Lower leg skin (tissue), 4 donors: ENCODE measurements around the gene COX6A2. TPM values are rescaled to one million over a fixed set of nuclear protein-coding genes. Genes with fewer than 3 reads are reported as not detected.

ENCODE experiments used
- DNase-seq, 2 donors: peaks; one replicate each; pipeline ENCODE4 v3.0.0-alpha.2; 2019; ENCODE audit warnings: low spot score in 2 of 2
- H3K4me3 ChIP-seq: fragments of 200-600 bp; sonication (generic); 2 replicates; pipeline ENCODE4 v1.5.1; 2017; ENCODE audit warnings: mild to moderate bottlenecking, low read depth; ENCODE audit not compliant: poor library complexity, severe bottlenecking
- POLR2A ChIP-seq, 2 donors: fragments of 450-650 bp; IDR thresholded peaks; one replicate each; pipeline ENCODE4 v1.6.1; 2016 to 2017; ENCODE audit warnings: antibody characterized with exemption in 2 of 2, mild to moderate bottlenecking in 1 of 2, moderate library complexity in 1 of 2
- WGBS, 2 donors: methylation state at CpG; one replicate each; pipeline ENCODE4 v1.1.5; 2018; 5-methylcytosine and 5-hydroxymethylcytosine counted together
- intact Hi-C: fragments of 100-400 bp; cut with DNase I; formaldehyde crosslinking; loops from one replicate; pipeline ENCODE4 v1.15.0; 2023; ENCODE audit warnings: low total_unique reads
- total RNA-seq, 4 donors: library from RNA; depleted of rRNA; stranded (reverse); fragments of >200 nt; gene quantifications; one replicate each; pipeline ENCODE4 v1.1.0, GENCODE V29; 2016
- TF ChIP-seq, protein P1 (sequence below), 3 donors: fragments of 450-650 bp; IDR thresholded peaks; one replicate each; pipeline ENCODE4 v1.5.1; 2016; ENCODE audit warnings: antibody characterized with exemption in 3 of 3, mild to moderate bottlenecking in 3 of 3, moderate library complexity in 2 of 3

The COX6A2 gene
- not detected for total RNA-seq

DNA sequence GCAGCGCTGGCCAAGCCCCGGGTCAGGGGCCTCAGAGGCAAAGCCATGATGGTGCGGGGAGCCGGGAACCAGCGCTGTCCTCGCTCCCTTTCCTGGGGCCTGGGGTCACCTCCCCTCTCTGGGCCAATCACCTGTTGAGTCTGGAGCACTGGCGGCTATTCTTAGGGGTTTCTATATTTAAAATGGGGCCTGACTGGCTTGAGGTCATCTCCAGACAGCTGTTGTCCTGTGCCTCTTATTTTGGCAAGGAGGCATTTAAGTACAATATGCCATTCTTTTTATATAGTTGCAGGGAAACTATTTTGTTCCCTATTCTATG is at the start of gene COX6A2:
Gene COX6A2 (minus strand): TSS at position 82 of the 319 bp plus-strand sequence. CDS start 35 bp downstream, at position 47.
- no peak within 1 kb of the TSS for H3K4me3 ChIP-seq
- TF ChIP-seq, protein P1, sequence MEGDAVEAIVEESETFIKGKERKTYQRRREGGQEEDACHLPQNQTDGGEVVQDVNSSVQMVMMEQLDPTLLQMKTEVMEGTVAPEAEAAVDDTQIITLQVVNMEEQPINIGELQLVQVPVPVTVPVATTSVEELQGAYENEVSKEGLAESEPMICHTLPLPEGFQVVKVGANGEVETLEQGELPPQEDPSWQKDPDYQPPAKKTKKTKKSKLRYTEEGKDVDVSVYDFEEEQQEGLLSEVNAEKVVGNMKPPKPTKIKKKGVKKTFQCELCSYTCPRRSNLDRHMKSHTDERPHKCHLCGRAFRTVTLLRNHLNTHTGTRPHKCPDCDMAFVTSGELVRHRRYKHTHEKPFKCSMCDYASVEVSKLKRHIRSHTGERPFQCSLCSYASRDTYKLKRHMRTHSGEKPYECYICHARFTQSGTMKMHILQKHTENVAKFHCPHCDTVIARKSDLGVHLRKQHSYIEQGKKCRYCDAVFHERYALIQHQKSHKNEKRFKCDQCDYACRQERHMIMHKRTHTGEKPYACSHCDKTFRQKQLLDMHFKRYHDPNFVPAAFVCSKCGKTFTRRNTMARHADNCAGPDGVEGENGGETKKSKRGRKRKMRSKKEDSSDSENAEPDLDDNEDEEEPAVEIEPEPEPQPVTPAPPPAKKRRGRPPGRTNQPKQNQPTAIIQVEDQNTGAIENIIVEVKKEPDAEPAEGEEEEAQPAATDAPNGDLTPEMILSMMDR (IDR thresholded peaks at IDR 0.05): no peak
- no peak for TF ChIP-seq POLR2A (IDR thresholded peaks at IDR 0.05)
- 58 to 60% methylated on average over 1 to 2 of the region's 7 CpGs for WGBS, 2 donors
- DNase-seq: no peak
- intact Hi-C loops: no loop called here

DNA sequence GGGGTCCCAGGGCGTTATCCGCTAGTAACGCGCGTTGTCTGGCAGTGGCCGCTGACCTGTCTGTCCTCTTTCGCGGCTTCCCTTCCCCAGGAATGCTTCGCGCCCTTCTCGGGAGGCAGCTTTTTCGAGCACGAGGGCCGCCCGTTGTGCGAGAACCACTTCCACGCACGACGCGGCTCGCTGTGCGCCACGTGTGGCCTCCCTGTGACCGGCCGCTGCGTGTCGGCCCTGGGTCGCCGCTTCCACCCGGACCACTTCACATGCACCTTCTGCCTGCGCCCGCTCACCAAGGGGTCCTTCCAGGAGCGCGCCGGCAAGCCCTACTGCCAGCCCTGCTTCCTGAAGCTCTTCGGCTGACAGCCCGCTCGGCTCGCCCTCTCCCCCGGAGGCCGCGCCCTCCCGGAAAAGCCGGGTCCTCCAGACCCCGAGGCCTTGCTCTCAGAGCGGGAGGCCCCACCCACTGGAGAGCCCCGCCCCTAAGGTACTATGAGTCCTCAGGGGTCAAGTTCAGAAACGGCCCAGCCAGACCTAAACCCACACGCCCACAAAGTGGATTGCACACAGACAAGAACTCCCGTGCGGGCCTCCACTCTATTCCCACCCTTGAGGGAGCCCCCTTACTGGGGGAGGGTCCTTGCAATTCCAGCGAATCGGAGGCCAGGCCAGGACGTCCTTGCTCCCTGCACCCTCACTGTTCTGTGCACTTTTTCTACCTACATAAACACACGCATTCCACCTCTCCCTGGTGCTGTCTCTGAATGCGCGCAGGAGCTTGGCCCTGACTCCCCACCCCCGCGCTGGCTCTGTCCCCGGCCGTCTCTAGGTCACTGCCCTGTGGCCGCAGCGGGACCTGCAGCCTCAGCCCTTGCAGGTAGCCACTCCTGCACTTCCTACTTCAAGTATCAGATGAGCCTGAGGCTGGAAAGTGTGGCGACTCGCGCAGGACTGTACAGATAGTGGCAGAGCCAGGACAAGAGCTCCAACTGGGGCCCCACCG is 49.4 kb upstream of the COX6A2 start:
- intact Hi-C loops: no loop called here
- TF ChIP-seq POLR2A (IDR thresholded peaks at IDR 0.05): no peak
- TF ChIP-seq, protein P1 (IDR thresholded peaks at IDR 0.05): peak in 1 of 3 donors; percentile 26
- no peak for DNase-seq
- H3K4me3 ChIP-seq: no peak overlapping the region
- WGBS, 2 donors: 67 to 72% methylated on average over 61 to 67 of the region's 67 CpGs

DNA sequence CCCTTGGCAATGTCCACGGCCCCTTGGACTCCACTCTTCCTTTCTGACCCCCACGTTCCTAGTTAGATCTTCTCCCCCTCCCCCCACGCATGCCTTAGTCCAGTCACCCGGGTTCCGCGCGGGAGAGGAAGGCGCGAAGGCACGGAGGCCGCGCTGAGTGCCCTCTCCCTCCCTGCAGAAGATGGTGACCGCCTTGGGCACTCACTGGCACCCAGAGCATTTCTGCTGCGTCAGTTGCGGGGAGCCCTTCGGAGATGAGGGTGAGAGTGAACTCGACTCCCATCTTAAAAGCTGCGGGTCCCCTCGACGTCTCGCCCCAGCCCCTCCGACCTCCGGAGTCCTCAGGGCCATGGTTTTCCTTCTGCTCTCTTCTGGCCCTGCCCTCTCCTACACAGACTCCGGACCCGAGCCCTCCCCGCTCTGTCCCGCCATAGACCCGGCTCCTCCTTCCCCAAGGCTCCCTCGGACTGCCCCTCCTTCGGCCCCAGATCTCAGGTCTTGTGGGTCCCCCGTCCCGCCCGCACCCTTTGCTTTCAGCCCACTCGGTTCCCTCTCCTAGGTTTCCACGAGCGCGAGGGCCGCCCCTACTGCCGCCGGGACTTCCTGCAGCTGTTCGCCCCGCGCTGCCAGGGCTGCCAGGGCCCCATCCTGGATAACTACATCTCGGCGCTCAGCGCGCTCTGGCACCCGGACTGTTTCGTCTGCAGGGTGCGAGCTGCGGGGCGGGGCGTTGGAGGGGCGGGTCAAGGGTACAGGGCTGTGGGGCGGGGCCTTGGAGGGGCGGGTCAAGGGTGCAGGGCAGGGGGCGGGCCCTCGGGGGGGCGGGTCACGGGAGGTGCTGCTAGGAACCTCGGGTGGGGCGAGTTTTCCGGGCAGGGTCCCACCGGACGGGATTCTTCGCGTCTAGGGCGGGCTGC is 48.4 kb upstream of the COX6A2 start:
- 48 to 55% methylated on average over 68 of the region's 68 CpGs for WGBS, 2 donors
- intact Hi-C loops: no loop called here
- H3K4me3 ChIP-seq: no peak overlapping the region
- peak; percentile 80 to 95 for DNase-seq
- TF ChIP-seq, protein P1 (IDR thresholded peaks at IDR 0.05): no peak
- TF ChIP-seq POLR2A (IDR thresholded peaks at IDR 0.05): no peak

DNA sequence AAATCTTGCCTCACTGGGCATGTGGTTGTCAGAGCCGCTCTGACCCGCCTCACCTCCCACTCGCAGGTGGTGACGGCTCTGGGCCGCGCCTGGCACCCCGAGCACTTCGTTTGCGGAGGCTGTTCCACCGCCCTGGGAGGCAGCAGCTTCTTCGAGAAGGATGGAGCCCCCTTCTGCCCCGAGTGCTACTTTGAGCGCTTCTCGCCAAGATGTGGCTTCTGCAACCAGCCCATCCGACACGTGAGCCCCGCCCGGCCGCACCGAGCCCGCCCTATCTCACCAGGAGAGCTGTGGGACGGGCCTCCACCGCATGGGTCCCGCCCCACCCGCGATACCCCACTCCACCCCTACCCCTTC is 47.8 kb upstream of the COX6A2 start:
- 64 to 67% methylated on average over 26 of the region's 26 CpGs for WGBS, 2 donors

More for the DNA sequence above, 47.8 kb upstream of the COX6A2 start:
- intact Hi-C loops: no loop called here
- no peak overlapping the region for H3K4me3 ChIP-seq
- DNase-seq: no peak
- TF ChIP-seq, protein P1 (IDR thresholded peaks at IDR 0.05): no peak
- no peak for TF ChIP-seq POLR2A (IDR thresholded peaks at IDR 0.05)
